ENCODE measurements around the gene CRTAP. TPM values are rescaled to one million over a fixed set of nuclear protein-coding genes. Genes with fewer than 3 reads are reported as not detected.

Gene CRTAP
- total RNA-seq: 135 and 166 TPM in 2 replicates

DNA sequence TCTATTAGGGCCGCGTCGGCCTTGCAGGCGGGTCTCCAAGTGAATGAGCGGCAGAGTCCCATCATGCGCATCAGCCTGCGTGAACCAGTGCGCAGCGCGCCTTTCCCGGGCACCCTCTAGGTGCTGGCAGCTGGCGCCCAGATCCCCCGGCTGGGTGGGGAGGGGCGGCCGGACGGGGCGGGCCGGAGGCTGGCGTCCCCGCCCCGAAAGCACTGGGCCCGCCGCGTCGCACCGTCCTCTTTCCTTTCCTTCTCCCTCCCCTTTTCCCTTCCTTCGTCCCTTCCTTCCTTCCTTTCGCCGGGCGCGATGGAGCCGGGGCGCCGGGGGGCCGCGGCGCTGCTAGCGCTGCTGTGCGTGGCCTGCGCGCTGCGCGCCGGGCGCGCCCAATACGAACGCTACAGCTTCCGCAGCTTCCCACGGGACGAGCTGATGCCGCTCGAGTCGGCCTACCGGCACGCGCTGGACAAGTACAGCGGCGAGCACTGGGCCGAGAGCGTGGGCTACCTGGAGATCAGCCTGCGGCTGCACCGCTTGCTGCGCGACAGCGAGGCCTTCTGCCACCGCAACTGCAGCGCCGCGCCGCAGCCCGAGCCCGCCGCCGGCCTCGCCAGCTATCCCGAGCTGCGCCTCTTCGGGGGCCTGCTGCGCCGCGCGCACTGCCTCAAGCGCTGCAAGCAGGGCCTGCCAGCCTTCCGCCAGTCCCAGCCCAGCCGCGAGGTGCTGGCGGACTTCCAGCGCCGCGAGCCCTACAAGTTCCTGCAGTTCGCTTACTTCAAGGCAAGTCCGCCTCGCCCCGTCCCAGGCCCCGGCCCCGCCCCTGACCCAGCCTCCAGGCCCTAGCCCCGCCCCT is at the start of gene CRTAP:
TSS of gene CRTAP (plus strand) at position 243 of the 850 bp plus-strand sequence. CDS start at position 307, 64 bp downstream.

Small RNA genes lying within 50 kb of the gene (small RNA-seq; reads per million reads assigned to genes)
- gene AC123900.1 (not detected), gene RN7SL296P (not detected), gene SUMO2P10 (not detected)

Other genes starting within 250 kb of the CRTAP start
- gene CCR4, start 162.4 kb upstream of the CRTAP start, total RNA-seq: 0.10 TPM in 1 of 2 replicates, not detected in the other
- gene GLB1, start 16.9 kb upstream of the CRTAP start, total RNA-seq: 68.3 and 70.5 TPM in 2 replicates
- 9.8 and 11.0 TPM in 2 replicates for gene TMPPE, start 16.9 kb upstream of the CRTAP start, total RNA-seq
- 3.9 and 4.3 TPM in 2 replicates for gene SUSD5, start 104.8 kb downstream of the CRTAP start, total RNA-seq
- 23.2 and 30.7 TPM in 2 replicates for gene FBXL2, start 163.4 kb downstream of the CRTAP start, total RNA-seq

Measured in vein endothelial cell (primary cell).